ENCODE results near the gene C10orf53.

The C10orf53 gene

GRCh38 chr10:49726593-49726992 lies 47.1 kb downstream of the C10orf53 start:
- CTCF ChIA-PET: no interaction called here
- peaks cover 3% of the 10 kb centered on the region for H3K9me3 ChIP-seq (ENCODE audit: control insufficient read depth, insufficient read depth, low read depth, low read length)
- H3K4me1 ChIP-seq (ENCODE audit: control insufficient read depth, insufficient read depth, low read length): no peaks in the 10 kb centered on the region
- H3K4me3 ChIP-seq (ENCODE audit: low read depth, low read length): no peak overlapping the region
- POLR2A ChIA-PET: no interaction called here
- no peak for TF ChIP-seq ZNF571 (tag by site-specific recombination; IDR thresholded peaks at IDR 0.05)
- TF ChIP-seq SETDB1 (IDR thresholded peaks at IDR 0.05; ENCODE audit: insufficient read length, low read length): peak; percentile 81
- H3K36me3 ChIP-seq (ENCODE audit: control insufficient read depth in 2 of 2, insufficient read depth in 1 of 2, low read length in 2 of 2): no peaks in the 10 kb centered on the region
- no peak overlapping the region for H3K27ac ChIP-seq (ENCODE audit: extremely low read depth, low read depth, low read length)

- POLR2A ChIA-PET: interaction anchor here (1.4 kb wide), 1 partner anchor 12 kb away, joined by 4 read pairs; no protein-coding TSS in a partner anchor
- H3K4me1 ChIP-seq (ENCODE audit: control insufficient read depth, insufficient read depth, low read length): no peaks in the 10 kb centered on the region
- CTCF ChIA-PET: interaction anchor here (0.6 kb wide), 1 partner anchor 209 kb away, joined by 4 read pairs; no protein-coding TSS in a partner anchor
- no peak overlapping the region for H3K27ac ChIP-seq (ENCODE audit: extremely low read depth, low read depth, low read length)
- no peak overlapping the region for H3K4me3 ChIP-seq (ENCODE audit: low read depth, low read length)
- TF ChIP-seq ZNF354C (tag by site-specific recombination; IDR thresholded peaks at IDR 0.05; ENCODE audit: borderline replicate concordance, low read depth): no peak
- TF ChIP-seq ZNF302 (tag by site-specific recombination; IDR thresholded peaks at IDR 0.05; ENCODE audit: low read depth): no peak
- TF ChIP-seq ZFP41 (tag by site-specific recombination; IDR thresholded peaks at IDR 0.05; ENCODE audit: borderline replicate concordance): no peak
- TF ChIP-seq SCRT2 (tag by site-specific recombination; IDR thresholded peaks at IDR 0.05): no peak
- no peak for TF ChIP-seq ZBTB48 (tag by site-specific recombination; IDR thresholded peaks at IDR 0.05)
- no peak for TF ChIP-seq ZNF24 (tag by site-specific recombination; IDR thresholded peaks at IDR 0.05)
- no peak for TF ChIP-seq ZFP69B (tag by site-specific recombination; IDR thresholded peaks at IDR 0.05)
- no peak for TF ChIP-seq ZNF621 (tag by site-specific recombination; IDR thresholded peaks at IDR 0.05)
- no peak for TF ChIP-seq ZNF26 (tag by site-specific recombination; IDR thresholded peaks at IDR 0.05)
- no peak for TF ChIP-seq ZNF768 (tag by site-specific recombination; IDR thresholded peaks at IDR 0.05)
- TF ChIP-seq ZNF596 (tag by site-specific recombination; IDR thresholded peaks at IDR 0.05): no peak
- no peak for TF ChIP-seq SALL2 (tag by site-specific recombination; IDR thresholded peaks at IDR 0.05; ENCODE audit: borderline replicate concordance)
- TF ChIP-seq ZNF146 (tag by site-specific recombination; IDR thresholded peaks at IDR 0.05): no peak
- no peak for TF ChIP-seq KLF9 (tag by site-specific recombination; IDR thresholded peaks at IDR 0.05; ENCODE audit: low read depth)
- TF ChIP-seq GLI4 (tag by site-specific recombination; IDR thresholded peaks at IDR 0.05): no peak
- no peak for TF ChIP-seq ZNF140 (tag by site-specific recombination; IDR thresholded peaks at IDR 0.05)
- no peak for TF ChIP-seq ZNF677 (tag by site-specific recombination; IDR thresholded peaks at IDR 0.05)
- H3K9me3 ChIP-seq (ENCODE audit: control insufficient read depth, insufficient read depth, low read depth, low read length): no peaks in the 10 kb centered on the region
- peaks cover 0 to 14% of the 10 kb centered on the region in 2 experiments; a peak in 1 of 3 replicates for H3K36me3 ChIP-seq (ENCODE audit: control insufficient read depth in 2 of 2, insufficient read depth in 1 of 2, low read length in 2 of 2)
These were observed 54.4 kb downstream of the C10orf53 start for GRCh38 chr10:49733866-49734265.

GRCh38 chr10:49734676-49735075 lies 55.2 kb downstream of the C10orf53 start:
- ChIA-PET POLR2A (interaction anchor here (1.4 kb wide), 1 partner anchor 13 kb away, joined by 4 read pairs; no protein-coding TSS in a partner anchor), CTCF (no interaction called here)
- Histone ChIP-seq H3K4me1 (ENCODE audit: control insufficient read depth, insufficient read depth, low read length) (no peaks in the 10 kb centered on the region), H3K4me3 (ENCODE audit: low read depth, low read length) (no peak overlapping the region), H3K36me3 (ENCODE audit: control insufficient read depth in 2 of 2, insufficient read depth in 1 of 2, low read length in 2 of 2) (peaks cover 0 to 14% of the 10 kb centered on the region in 2 experiments; a peak in 1 of 3 replicates), H3K9me3 (ENCODE audit: control insufficient read depth, insufficient read depth, low read depth, low read length) (no peaks in the 10 kb centered on the region), H3K27ac (ENCODE audit: extremely low read depth, low read depth, low read length) (no peak overlapping the region)
- no peak for TF ChIP-seq KLF9 (tag by site-specific recombination; IDR thresholded peaks at IDR 0.05; ENCODE audit: low read depth)
- TF ChIP-seq ZNF394 (tag by site-specific recombination; IDR thresholded peaks at IDR 0.05; ENCODE audit: borderline replicate concordance): peak; percentile 62; the same call in 1 of the 2 replicates
- TF ChIP-seq ZNF660 (tag by site-specific recombination; IDR thresholded peaks at IDR 0.05): no peak
